ENCODE results near the gene GINS2. TPM values are rescaled to one million over a fixed set of nuclear protein-coding genes. Genes with fewer than 3 reads are reported as not detected.

The GINS2 gene
- total and polyA plus RNA-seq, 7 donors, result 0.93 to 2.0 (median 1.5) TPM

DNA sequence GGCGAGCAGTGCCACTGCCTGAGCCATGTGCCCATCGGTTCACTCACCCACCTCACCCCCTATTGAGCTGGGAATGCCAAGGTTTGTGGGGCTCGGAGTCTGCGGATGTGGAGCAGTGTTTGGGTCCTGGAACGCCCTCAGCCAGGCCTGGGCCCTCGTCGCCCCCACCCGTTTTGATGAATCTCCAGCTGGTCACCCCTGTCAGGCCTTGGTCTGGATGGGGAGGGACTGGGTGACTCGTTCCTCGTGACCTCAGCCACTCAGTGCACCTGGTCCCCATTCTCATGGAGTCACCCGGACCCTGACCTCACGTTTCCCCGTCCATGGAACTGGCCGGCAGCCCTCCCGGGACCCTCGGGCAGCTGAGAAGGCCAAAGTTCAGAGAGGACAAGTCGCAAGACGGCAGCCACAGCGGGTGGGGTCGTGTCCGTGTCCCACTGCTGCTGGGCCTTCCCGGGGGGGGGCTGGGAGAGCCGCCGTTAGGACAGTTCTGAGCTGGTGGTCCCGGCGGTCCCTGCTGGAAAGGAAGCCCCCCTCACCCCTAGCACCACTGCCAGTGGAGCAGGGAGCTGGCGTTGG lies 52.4 kb downstream of the GINS2 start:
- WGBS, 3 donors, result 87 to 91% (median 89%) methylated on average over 26 to 27 of the region's 27 CpGs
- H3K9me3 ChIP-seq, result no peaks in the 10 kb centered on the region
- H3K27me3 ChIP-seq (ENCODE audit: insufficient read depth in 3 of 3, low read length in 2 of 3), result no peaks in the 10 kb centered on the region
- H3K4me3 ChIP-seq, result no peak overlapping the region
- peaks cover 48% of the 10 kb centered on the region for H3K4me1 ChIP-seq
- intact Hi-C loops (cut with DNase I), result no loop called here
- peaks cover 0 to 7% of the 10 kb centered on the region in 2 donors for H3K36me3 ChIP-seq (ENCODE audit: insufficient read depth in 1 of 2, low read depth in 1 of 2)
- ATAC-seq (no peak), DNase-seq (no peak)
- TF ChIP-seq, protein P1, sequence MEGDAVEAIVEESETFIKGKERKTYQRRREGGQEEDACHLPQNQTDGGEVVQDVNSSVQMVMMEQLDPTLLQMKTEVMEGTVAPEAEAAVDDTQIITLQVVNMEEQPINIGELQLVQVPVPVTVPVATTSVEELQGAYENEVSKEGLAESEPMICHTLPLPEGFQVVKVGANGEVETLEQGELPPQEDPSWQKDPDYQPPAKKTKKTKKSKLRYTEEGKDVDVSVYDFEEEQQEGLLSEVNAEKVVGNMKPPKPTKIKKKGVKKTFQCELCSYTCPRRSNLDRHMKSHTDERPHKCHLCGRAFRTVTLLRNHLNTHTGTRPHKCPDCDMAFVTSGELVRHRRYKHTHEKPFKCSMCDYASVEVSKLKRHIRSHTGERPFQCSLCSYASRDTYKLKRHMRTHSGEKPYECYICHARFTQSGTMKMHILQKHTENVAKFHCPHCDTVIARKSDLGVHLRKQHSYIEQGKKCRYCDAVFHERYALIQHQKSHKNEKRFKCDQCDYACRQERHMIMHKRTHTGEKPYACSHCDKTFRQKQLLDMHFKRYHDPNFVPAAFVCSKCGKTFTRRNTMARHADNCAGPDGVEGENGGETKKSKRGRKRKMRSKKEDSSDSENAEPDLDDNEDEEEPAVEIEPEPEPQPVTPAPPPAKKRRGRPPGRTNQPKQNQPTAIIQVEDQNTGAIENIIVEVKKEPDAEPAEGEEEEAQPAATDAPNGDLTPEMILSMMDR (IDR thresholded peaks at IDR 0.05), result no peak
- H3K27ac ChIP-seq, result no peak overlapping the region

DNA sequence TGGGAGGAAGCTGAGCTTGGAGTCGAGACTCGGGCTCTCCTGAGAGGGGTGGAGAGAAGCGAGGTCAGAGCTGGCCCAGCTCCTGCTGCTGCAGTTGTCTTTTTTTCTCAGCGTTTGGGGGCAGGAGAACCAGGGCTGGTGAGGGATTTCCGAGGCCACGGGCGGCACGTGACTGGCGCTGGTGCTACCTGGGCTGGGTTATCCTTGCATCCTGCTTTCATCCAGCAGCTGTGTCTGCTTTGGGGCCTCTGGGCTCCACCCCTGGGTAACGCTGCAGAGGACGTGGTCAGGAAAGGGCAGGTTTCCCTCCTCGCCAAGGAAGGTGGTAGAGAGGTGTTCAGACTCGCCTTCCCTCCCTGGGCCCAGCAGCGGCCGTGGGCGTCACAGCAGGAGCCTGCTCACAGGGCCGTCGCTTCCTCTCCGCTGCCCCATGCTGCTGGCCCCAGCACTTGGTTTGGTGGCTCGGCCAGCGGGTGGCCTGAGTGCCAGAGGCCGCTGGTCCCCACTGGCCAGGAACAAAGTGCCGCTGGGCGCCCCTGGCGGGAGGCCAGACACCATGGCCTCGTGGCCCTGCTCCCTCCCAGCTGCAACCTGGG lies 53.1 kb downstream of the GINS2 start:
- no peak for DNase-seq
- Histone ChIP-seq H3K27ac (no peak overlapping the region), H3K36me3 (ENCODE audit: insufficient read depth in 1 of 2, low read depth in 1 of 2) (peaks cover 0 to 7% of the 10 kb centered on the region in 2 donors), H3K4me3 (no peak overlapping the region), H3K27me3 (ENCODE audit: insufficient read depth in 3 of 3, low read length in 2 of 3) (no peaks in the 10 kb centered on the region), H3K4me1 (peaks cover 47% of the 10 kb centered on the region), H3K9me3 (no peaks in the 10 kb centered on the region)
- intact Hi-C loops (cut with DNase I), result no loop called here
- ATAC-seq, result no peak
- WGBS, 3 donors, result 71 to 80% (median 73%) methylated on average over 26 of the region's 26 CpGs
- TF ChIP-seq, protein P1 (IDR thresholded peaks at IDR 0.05), result no peak

DNA sequence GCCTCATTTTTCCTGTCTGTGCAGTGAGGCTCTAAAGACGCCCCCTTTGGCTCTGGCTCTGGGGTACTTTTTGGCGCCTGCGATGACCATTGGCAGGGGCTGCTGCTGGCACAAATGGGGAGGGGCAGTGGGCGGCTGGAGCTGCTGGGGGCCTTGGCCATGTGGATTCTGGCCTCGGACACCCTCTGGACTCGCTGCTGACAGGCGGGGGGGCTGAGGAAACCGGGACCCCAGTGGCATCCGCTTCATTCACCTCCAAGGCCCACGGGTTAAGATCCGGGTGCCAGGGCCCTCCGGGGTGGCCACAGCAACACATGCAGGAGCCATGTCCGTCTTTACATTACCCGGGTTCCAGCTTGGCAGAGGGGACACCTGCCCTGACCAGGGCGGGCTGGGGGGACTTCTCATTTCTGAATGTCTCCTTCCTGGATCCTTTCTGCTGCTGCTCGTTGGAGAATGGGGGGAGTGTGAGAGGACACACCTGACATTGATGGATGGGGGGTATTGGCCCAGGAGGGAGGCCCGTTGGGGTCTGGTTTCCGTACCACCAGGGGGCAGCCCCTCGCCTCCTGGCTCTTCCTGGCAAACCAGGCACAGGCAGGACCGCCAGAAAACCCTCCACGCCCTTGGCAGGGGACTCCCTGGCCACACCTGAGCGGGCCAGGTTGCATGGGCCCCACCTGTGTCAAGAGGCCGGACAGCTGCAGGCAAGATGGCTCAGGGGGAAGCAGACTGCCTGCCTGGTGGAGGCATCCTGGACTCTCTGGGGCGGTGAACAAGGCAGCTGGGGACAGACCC lies 53.8 kb downstream of the GINS2 start:
- peaks cover 47% of the 10 kb centered on the region for H3K4me1 ChIP-seq
- intact Hi-C loops (cut with DNase I), result no loop called here
- DNase-seq (no peak), ATAC-seq (no peak)
- no peaks in the 10 kb centered on the region for H3K27me3 ChIP-seq (ENCODE audit: insufficient read depth in 3 of 3, low read length in 2 of 3)
- WGBS, 3 donors, result 86 to 91% (median 88%) methylated on average over 24 of the region's 24 CpGs
- H3K9me3 ChIP-seq, result no peaks in the 10 kb centered on the region
- TF ChIP-seq, protein P1 (IDR thresholded peaks at IDR 0.05), result no peak
- H3K27ac ChIP-seq, result no peak overlapping the region
- H3K36me3 ChIP-seq (ENCODE audit: insufficient read depth in 1 of 2, low read depth in 1 of 2), result peaks cover 0 to 7% of the 10 kb centered on the region in 2 donors
- H3K4me3 ChIP-seq, result no peak overlapping the region

DNA sequence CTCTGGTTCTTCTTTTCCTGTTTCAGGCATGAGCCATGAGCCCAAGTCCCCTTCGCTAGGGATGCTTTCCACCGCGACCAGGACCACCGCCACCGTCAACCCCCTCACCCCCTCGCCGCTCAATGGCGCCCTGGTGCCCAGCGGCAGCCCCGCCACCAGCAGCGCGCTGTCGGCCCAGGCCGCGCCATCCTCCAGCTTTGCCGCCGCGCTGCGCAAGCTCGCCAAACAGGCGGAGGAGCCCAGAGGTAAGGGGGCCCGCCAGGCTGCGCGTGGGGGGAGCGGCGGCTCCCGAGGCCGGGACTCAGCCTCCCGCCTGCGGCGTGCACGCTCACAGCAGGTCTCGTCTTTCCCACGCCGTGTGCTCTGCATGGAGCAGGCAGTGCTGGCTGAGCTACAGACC lies 54.9 kb downstream of the GINS2 start:
- H3K4me3 ChIP-seq, result no peak overlapping the region
- WGBS, 3 donors, result 95 to 96% (median 96%) methylated on average over 30 to 35 of the region's 35 CpGs
- H3K9me3 ChIP-seq, result no peaks in the 10 kb centered on the region
- no peak overlapping the region for H3K27ac ChIP-seq
- intact Hi-C loops (cut with DNase I), result no loop called here
- peaks cover 0 to 7% of the 10 kb centered on the region in 2 donors for H3K36me3 ChIP-seq (ENCODE audit: insufficient read depth in 1 of 2, low read depth in 1 of 2)
- ATAC-seq (no peak), DNase-seq (no peak)
- H3K27me3 ChIP-seq (ENCODE audit: insufficient read depth in 3 of 3, low read length in 2 of 3), result no peaks in the 10 kb centered on the region
- TF ChIP-seq, protein P1 (IDR thresholded peaks at IDR 0.05), result no peak
- H3K4me1 ChIP-seq, result peaks cover 42% of the 10 kb centered on the region

Measured in psoas muscle (tissue), 8 donors.